Cardiac ventricle fibroblast (primary cell): Measurements from ENCODE around the gene HINT1. TPM values are rescaled to one million over a fixed set of nuclear protein-coding genes. Genes with fewer than 3 reads are reported as not detected.

ENCODE experiments used
- total RNA-seq: library from RNA; depleted of rRNA; stranded (reverse); fragments of >200 nt; gene quantifications from 2 replicates; pipeline ENCODE4 v1.2.3, GENCODE V29; 2015

HINT1 gene
- 73.1 and 96.7 TPM in 2 replicates for total RNA-seq

GRCh38 chr5:131165119-131165727 lies at the start of gene HINT1:
Gene HINT1 (minus strand): TSS chr5:131165256. CDS start chr5:131165205, 51 bp downstream.

GRCh38 chr5:131170540-131171275 lies 5.7 kb upstream of the HINT1 start, which contains the start of gene LYRM7:
Gene LYRM7 (plus strand): TSS chr5:131170944. CDS start chr5:131171021, 77 bp downstream.

Other genes with a start within 250 kb of the HINT1 start
- gene LYRM7, start 5.7 kb upstream of the HINT1 start, total RNA-seq = 6.7 and 9.5 TPM in 2 replicates
- gene CDC42SE2, start 98.8 kb upstream of the HINT1 start, total RNA-seq = 9.4 and 15.1 TPM in 2 replicates